NCI-H1048 (cell line): ENCODE results near the gene HSPB8.

Experiments used
- DNase-seq: peaks from one replicate; lab custom pipeline; 2025; lab: John Stamatoyannopoulos, UW

HSPB8 gene

DNA sequence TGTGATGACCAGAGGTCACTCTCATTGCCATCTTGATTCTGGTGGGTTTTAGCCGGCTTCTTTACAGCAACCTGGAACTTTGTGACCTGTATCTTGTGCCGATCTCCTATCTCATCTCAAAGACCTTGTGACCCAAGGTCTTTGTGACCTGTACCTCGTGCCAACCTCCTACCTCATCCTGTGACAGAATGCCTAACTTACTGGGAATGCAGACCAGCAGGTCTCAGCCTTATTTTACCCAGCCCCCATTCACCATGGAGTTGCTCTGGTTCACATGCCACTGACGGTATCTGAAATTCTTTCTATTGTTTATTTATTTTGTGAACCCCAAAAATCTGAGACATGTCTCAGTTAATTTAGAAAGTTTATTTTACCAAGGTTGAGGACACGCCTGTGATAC, 7.4 kb upstream of the HSPB8 start:
- no peak for DNase-seq

DNA sequence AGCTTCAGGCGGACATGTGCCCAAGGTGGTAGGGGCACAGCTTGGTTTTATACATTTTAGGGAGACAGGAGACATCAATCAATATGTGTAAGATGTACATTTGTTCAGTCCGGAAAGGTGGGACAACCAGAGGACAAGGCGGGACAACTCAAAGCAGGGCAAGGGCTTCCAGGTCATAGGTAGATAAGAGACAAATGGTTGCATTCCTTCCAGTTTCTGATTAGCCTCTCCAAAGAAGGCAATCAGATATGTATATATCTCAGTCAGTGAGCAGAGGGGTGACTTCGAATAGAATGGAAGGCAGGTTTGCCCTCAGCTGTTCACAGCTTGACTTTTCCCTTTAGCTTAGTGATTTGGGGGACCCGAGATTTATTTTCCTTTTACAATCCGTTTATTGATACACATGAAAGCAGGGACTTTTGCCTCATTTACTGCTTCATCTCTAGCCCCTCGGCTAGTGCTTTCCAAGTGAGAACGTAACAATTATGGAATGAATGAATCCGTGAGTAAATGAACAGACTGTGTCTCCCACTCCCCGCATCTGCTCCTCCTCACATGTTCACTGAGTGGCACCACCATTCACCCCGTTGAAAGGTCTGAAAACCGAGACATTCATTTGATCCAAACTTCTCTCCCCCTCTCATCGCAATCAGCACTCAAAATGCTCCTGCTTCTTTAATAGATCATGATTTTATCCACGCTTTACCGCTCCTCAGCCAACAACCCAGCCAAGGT, 6.9 kb upstream of the HSPB8 start:
- DNase-seq: no peak

- DNase-seq: no peak
Measured at GRCh38 chr12:119175081-119175480, 3.6 kb upstream of the HSPB8 start.

DNA sequence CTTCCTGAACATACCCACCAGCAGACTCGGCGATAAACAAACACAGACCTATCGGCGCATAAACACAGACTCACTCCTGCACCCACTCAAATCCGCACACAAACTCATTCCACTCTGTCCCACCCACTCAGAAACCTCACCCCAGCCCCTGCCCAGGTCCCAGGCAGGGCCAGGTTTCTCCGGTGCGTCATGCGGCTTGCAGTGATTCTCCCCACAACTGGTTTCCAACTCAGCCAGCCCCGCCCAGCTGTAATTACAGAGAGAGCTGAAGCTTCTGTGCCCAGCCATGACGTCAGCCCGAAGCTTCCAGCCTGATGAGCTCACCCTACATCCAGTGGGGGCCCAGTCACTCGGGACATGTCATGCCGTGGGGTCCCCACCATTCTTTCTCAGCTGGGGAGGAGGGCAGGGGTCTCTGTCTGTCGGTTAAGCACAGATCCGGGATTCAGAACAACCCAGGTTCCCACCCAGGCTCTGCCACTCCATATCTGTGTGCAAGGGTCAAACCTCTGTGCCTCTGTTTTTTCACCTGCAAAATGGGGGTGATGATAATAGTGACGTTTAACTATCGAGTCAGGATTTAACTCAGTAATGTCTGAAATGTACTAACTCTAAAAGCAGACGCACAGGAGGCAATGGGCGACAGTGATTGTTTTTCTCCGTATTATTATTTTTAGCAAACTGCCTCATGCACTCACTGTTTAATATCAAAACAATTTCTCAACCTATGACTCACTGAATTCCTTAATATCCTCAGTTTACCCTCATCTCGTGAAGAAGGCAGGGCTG, 2.3 kb upstream of the HSPB8 start:
- no peak for DNase-seq

DNA sequence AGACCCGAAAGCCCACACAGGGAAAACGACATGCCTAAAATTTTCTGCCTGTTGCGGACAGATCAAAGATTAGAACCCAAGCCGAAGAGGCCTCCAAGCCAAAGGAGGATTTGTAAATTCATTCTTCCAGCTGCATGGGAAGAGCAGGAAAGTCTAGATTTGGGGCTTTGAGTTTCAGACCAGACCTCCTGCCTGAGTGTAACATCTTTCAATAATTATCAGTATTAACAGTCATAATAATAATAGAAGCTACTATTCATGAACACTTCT, 1.7 kb upstream of the HSPB8 start:
- no peak for DNase-seq

DNA sequence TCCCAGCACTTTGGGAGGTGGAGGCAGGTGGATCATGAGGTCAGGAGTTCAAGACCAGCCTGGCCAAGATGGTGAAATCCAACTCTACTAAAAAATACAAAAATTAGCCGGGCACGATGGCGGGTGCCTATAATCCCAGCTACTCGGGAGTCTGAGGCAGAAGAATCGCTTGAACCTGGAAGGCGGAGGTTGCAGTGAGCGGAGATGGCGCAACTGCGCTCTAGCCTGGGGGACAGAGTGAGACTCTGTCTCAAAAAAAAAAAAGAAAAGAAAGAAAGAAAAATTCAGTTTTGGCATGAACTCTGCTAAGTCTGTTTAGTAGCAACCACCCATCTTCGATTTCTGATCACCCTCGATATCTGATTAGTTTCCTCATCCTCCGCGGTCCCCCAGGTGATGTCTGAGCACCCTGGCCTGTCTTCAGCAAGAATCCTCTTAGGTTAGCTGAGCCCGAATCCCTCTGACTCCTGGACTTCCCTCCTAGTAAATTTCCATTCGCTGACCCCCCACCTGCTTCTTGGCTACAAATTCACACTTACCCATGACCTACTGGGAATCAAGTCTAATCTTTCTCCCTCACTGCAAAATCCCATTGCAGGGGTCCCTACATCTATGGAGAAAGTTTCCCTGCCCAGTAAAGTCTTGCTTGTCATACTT, 879 bp upstream of the HSPB8 start:
- DNase-seq: no peak

DNA sequence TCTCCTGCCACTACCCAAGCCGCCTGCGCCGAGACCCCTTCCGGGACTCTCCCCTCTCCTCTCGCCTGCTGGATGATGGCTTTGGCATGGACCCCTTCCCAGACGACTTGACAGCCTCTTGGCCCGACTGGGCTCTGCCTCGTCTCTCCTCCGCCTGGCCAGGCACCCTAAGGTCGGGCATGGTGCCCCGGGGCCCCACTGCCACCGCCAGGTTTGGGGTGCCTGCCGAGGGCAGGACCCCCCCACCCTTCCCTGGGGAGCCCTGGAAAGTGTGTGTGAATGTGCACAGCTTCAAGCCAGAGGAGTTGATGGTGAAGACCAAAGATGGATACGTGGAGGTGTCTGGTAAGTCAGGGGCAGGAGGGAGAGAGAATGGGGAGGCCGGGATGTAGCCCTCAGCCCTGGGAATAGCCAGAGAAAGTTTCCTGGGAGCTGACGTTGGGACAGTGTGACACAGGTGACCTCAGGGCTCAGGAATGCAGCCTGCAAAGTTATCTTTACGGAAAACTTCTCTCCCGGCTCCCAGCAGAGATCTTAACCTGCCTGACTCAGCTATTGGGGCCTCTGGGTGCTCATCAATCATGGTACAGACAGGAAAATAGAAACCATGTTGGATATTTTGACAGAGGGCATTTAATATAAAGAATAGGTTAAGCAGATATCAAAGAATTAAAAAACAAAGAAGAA, 747 bp downstream of the HSPB8 start:
- DNase-seq: no peak

- DNase-seq: no peak
Measured at GRCh38 chr12:119180380-119181040, 1.8 kb downstream of the HSPB8 start.

- DNase-seq: no peak
Measured at GRCh38 chr12:119181202-119181601, 2.5 kb downstream of the HSPB8 start.

GRCh38 chr12:119181944-119182343, 3.2 kb downstream of the HSPB8 start:
- DNase-seq: no peak

GRCh38 chr12:119182701-119183493, 4.2 kb downstream of the HSPB8 start:
- no peak for DNase-seq

DNA sequence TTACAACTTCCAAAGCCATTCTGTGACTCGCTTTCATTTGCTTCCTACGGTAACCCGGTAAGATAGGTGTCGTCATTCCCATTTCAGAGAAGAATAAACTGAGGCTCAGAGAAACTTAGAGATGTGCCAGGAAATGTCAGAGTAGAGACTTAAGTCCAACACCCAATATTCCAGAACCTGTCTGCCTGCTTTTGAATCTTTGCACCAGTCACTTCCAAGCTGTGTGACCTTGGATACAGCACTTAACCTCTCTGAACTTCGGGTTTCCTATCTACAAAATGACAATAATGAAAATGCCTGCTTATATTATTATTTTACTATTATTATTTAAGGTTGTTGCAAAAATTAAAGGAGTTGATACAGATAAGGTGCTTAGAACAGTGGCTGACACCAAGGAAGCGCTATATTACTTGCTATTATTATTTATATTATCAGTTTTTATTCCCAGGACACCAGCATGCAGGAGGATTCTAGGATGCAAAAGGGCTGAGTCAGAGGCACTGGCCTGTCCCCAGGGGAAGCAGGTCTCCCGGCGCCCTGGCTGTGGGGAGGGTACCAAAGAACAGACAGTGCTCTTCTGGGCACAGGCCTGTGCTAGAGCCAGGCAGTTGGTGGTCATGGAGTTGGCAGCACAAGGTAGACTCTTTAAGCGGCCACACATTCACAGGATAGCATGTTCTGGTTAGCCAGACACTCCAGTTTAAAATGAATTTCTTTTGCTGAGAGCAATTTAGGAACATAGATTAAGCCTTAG, 5.4 kb downstream of the HSPB8 start:
- DNase-seq: no peak

- no peak for DNase-seq
Measured at GRCh38 chr12:119195256-119195655, 16.5 kb downstream of the HSPB8 start.

DNA sequence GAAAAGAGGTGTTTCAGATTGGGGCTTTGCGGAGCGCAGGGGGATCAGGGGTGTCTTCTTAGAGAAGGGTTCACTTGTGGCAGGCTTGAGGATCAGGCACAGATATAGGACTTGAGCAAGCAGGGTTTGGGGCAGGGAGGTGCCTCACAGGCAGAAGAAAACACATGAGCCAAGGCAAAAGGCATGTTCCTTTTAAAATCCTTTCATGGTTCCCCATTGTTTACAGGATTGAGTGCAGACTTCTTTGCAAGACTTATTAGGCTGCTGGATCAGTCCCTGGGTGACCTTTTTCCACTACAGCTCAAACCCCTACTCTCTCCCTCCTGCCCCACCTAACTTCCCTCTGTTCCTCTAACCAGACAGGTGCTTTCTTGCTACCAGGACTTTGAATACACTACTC, 19.7 kb downstream of the HSPB8 start:
- no peak for DNase-seq

DNA sequence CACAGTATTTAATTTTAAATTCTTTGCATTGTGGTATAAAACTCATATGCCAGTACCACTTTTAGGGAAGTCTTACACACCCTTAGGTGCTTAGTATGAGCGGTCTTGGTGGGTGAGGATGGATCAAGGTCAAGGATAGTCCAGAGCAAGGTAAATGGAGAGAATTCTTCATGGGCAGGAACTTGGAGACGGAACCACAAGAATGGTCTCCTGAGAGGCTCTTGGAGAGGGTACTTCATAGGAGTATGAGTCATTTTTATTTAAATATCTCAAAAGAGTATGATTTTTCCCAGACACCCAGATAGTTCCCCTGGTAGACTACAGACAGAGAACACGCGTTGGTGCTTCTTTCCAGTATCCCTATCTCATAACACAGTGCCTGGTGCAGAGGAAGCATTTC, 21.9 kb downstream of the HSPB8 start:
- DNase-seq: no peak

DNA sequence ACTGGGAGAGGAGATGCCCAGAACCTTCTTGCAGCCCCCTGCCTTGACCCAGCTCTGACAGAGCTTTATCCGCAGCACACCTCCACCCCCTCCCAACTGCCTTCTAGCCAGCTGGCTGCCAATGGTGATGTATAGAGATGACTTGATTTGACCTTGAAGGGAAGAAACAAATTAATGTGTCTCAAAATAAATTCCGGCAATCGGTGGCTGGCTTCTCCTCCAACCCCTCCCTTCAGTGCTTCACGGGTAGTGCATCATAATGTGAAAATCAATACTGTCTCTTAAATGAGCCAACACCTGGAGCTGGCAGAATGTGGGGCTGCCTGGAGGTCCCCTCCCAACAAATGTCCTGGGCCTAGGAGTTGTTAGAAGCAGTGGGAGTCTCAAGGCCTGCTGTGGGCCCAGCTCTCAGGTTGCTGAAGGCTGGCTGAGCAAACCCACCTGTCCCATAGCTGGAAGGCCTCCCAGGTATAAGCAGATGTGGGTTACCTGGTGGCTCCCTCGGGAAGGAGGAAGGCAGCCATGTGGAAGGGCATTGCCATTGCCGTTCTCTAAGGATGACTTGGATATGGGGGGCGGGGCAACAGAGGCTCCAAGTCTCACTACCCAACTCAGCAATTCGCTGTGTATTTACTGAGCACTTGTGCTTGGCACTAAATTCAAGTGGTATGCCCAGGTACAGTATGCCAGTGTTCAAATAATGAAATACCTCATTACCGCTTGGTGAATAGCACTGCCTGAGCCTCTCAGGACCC, 23.2 kb downstream of the HSPB8 start:
- no peak for DNase-seq

DNA sequence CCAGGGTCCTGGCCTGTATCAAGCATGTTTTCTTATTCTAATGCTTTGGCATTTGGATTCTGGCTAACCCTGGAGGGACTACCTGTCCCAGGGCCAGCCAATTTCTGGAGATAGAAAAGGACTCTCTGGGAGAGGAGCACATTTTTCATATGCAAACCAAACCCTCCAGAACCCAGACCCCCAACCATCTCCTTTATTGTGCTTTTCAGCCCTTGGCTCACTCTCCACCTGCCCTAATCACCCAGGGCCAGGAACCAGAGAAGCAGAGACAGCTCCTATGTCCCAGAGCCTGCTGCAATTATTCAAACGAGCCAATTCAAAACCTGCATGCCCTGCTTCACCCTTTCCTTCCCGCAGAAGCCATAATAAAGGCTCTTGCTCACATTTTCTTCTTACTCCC, 23.8 kb downstream of the HSPB8 start:
- DNase-seq: no peak

GRCh38 chr12:119204131-119204530, 25.4 kb downstream of the HSPB8 start:
- DNase-seq: no peak

DNA sequence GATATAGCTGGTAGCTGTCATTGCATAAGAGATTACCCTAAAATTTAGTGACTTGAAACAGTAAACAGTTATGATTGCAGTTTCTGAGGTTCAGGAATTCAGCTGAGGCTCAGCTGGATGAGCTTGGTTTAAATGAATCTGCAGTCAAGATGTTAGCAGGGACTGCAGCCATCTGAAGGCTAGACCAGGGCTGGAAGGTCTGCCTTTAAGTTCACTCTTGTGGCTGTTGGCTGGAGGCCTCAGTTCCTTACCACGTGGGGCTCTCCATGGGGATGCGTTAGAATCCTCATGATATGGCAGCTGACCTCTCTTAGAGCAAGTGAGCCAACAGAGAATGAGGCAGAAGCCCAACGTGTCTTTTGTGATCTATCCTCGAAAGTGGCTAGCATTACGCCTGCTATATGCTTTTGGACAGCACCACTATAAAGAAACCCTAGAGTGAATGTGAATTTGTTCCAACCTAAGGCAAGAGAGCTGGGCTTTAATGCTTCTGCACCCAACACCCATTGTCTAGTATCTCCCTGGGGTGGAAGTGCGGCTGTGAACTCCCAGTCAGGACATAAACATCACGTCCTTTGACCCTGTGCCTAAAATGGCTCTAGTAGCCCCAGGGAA, 26.0 kb downstream of the HSPB8 start:
- no peak for DNase-seq
